Glutamatergic neuron (in vitro differentiated cells): Measurements from ENCODE around the gene CHURC1. TPM values are rescaled to one million over a fixed set of nuclear protein-coding genes. Genes with fewer than 3 reads are reported as not detected.
A peak's percentile ranks its signal among the peaks of the same experiment; 100 is the strongest.
"Not testable (repeated sequence)": the region's sequence is repeated elsewhere in the genome, so short reads cannot be mapped to it uniquely, and the experiment has no call there.

ENCODE experiments used
- DNase-seq: peaks from one replicate; pipeline ENCODE4 v3.0.0; 2022
- H3K27ac Mint-ChIP-seq: one replicate; pipeline ENCODE4 v1.8.0; 2020; ENCODE audit warnings: mild to moderate bottlenecking, mixed read lengths, inconsistent platforms; ENCODE audit not compliant: unreplicated experiment
- H3K27me3 Mint-ChIP-seq: one replicate; pipeline ENCODE4 v1.8.0; 2020; ENCODE audit warnings: mild to moderate bottlenecking, moderate library complexity, mixed read lengths, inconsistent platforms; ENCODE audit not compliant: unreplicated experiment
- H3K36me3 Mint-ChIP-seq: one replicate; pipeline ENCODE4 v1.8.0; 2020; ENCODE audit warnings: mild to moderate bottlenecking, mixed read lengths, inconsistent platforms; ENCODE audit not compliant: unreplicated experiment
- H3K4me1 Mint-ChIP-seq: one replicate; pipeline ENCODE4 v1.8.0; 2020; ENCODE audit warnings: mild to moderate bottlenecking, low read depth, mixed read lengths, inconsistent platforms; ENCODE audit not compliant: unreplicated experiment
- H3K4me3 Mint-ChIP-seq: one replicate; pipeline ENCODE4 v1.8.0; 2020; ENCODE audit warnings: mild to moderate bottlenecking, mixed read lengths, inconsistent platforms; ENCODE audit not compliant: unreplicated experiment
- H3K9me3 Mint-ChIP-seq: one replicate; pipeline ENCODE4 v1.8.0; 2020; ENCODE audit warnings: mild to moderate bottlenecking, moderate library complexity, mixed read lengths, inconsistent platforms; ENCODE audit not compliant: unreplicated experiment
- CTCF ChIP-seq: fragments of 200-600 bp; sonication (generic); IDR thresholded peaks from one replicate; pipeline ENCODE4 v1.5.0; 2021; ENCODE audit not compliant: partially characterized antibody, unreplicated experiment
- total RNA-seq: library from RNA; stranded (reverse); fragmentation: NEBNext Ultra II Directional; extraction: Animal tissue kit (Norgen Biotek cat#: 25700); gene quantifications from one replicate; pipeline ENCODE4 v1.2.1, GENCODE V29; 2021; ENCODE audit not compliant: unreplicated experiment

Gene CHURC1
- total RNA-seq, 1 donor from 2014 or later, result 40.6 TPM

- no peaks in the 10 kb centered on the region for H3K27me3 Mint-ChIP-seq
- no peaks in the 10 kb centered on the region for H3K9me3 Mint-ChIP-seq
- no peak for TF ChIP-seq CTCF
- no peaks in the 10 kb centered on the region for H3K4me1 Mint-ChIP-seq
- no peak for DNase-seq
- H3K36me3 Mint-ChIP-seq, result no peaks in the 10 kb centered on the region
- no peak overlapping the region for H3K27ac Mint-ChIP-seq
- no peak overlapping the region for H3K4me3 Mint-ChIP-seq
Measured at GRCh38 chr14:64906022-64906421, 8.2 kb upstream of the CHURC1 start.

GRCh38 chr14:64910847-64911495 is 3.3 kb upstream of the CHURC1 start:
- no peak for DNase-seq
- Mint-ChIP-seq H3K4me3 (no peak overlapping the region), H3K4me1 (peaks cover 9% of the 10 kb centered on the region), H3K27ac (no peak overlapping the region), H3K9me3 (no peaks in the 10 kb centered on the region), H3K27me3 (peaks cover 8% of the 10 kb centered on the region), H3K36me3 (no peaks in the 10 kb centered on the region)
- peak; percentile 56 for TF ChIP-seq CTCF

- Mint-ChIP-seq H3K4me3 (no peak overlapping the region), H3K27me3 (peaks cover 8% of the 10 kb centered on the region), H3K4me1 (peaks cover 9% of the 10 kb centered on the region), H3K36me3 (no peaks in the 10 kb centered on the region), H3K27ac (no peak overlapping the region), H3K9me3 (no peaks in the 10 kb centered on the region)
- no peak for TF ChIP-seq CTCF
- DNase-seq, result no peak
Measured at GRCh38 chr14:64912261-64912660, 2.0 kb upstream of the CHURC1 start.

GRCh38 chr14:64913477-64913876 is 778 bp upstream of the CHURC1 start:
- H3K27ac Mint-ChIP-seq, DNase-seq, H3K4me1 Mint-ChIP-seq, H3K36me3 Mint-ChIP-seq, H3K9me3 Mint-ChIP-seq: not testable (repeated sequence)
- H3K4me3 Mint-ChIP-seq, result peak overlapping the region; percentile 90
- H3K27me3 Mint-ChIP-seq, result peaks cover 11% of the 10 kb centered on the region

GRCh38 chr14:64915029-64915424 is 772 bp downstream of the CHURC1 start:
- peak overlapping the region; percentile 85 for H3K27ac Mint-ChIP-seq
- DNase-seq, result no peak
- H3K9me3 Mint-ChIP-seq, result no peaks in the 10 kb centered on the region
- no peak for TF ChIP-seq CTCF
- peaks cover 11% of the 10 kb centered on the region for H3K27me3 Mint-ChIP-seq
- peaks cover 9% of the 10 kb centered on the region for H3K4me1 Mint-ChIP-seq
- no peaks in the 10 kb centered on the region for H3K36me3 Mint-ChIP-seq
- peak overlapping the region; percentile 90 for H3K4me3 Mint-ChIP-seq
